ENCODE results near the gene GAREM2. TPM values are rescaled to one million over a fixed set of nuclear protein-coding genes. Genes with fewer than 3 reads are reported as not detected.
A peak's percentile ranks its signal among the peaks of the same experiment; 100 is the strongest.

Gene GAREM2
- total RNA-seq, 1 donor from 2014 or later, result 10.4 TPM

DNA sequence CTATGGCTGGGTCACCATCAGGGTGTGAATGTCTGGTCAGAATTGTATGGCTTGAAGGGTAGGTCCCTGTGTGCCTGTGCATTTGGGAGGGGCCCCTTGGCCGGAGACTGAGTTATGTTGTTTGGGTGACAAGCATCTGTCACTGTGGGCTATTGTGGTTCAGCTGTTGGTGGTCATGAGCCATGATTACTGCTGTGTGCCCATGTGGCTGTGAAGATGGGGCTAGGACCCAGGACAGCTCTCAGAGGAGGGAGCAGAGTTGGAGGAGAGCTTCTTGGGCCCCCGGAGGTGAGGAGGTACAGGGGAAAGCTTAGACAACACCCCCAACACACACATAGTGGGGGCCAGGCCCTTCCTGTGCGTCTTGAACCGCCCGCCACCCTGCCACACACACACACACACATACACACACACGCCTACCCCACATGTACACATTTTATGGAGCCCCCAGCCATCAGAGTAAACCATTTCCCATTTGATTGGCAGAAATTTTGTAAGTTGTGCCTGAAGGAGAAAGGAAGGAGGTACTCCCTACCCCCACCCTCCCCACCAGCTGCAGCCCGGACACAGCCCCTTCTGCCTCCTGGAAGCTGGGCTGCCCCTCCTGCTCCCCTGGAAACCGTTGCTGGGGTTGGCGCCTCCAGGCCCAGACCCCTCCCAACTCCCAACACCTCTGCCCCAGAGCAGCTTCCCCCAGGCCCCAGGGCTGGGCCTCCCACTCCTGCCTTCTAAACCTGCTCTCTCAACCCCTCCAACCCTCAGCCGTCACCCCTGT, 2.0 kb downstream of the GAREM2 start:
- Mint-ChIP-seq H3K4me1 (ENCODE audit: low read depth) (peaks cover 6% of the 10 kb centered on the region), H3K27me3 (peaks cover 43% of the 10 kb centered on the region), H3K9me3 (ENCODE audit: low read depth) (no peaks in the 10 kb centered on the region), H3K4me3 (ENCODE audit: low read depth) (peak overlapping the region; percentile 69), H3K36me3 (ENCODE audit: insufficient read depth) (peaks cover 1% of the 10 kb centered on the region), H3K27ac (no peak overlapping the region)
- TF ChIP-seq, protein P1, sequence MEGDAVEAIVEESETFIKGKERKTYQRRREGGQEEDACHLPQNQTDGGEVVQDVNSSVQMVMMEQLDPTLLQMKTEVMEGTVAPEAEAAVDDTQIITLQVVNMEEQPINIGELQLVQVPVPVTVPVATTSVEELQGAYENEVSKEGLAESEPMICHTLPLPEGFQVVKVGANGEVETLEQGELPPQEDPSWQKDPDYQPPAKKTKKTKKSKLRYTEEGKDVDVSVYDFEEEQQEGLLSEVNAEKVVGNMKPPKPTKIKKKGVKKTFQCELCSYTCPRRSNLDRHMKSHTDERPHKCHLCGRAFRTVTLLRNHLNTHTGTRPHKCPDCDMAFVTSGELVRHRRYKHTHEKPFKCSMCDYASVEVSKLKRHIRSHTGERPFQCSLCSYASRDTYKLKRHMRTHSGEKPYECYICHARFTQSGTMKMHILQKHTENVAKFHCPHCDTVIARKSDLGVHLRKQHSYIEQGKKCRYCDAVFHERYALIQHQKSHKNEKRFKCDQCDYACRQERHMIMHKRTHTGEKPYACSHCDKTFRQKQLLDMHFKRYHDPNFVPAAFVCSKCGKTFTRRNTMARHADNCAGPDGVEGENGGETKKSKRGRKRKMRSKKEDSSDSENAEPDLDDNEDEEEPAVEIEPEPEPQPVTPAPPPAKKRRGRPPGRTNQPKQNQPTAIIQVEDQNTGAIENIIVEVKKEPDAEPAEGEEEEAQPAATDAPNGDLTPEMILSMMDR (IDR thresholded peaks at IDR 0.05; ENCODE audit: unreplicated experiment), result no peak
- DNase-seq (ENCODE audit: low spot score, unreplicated experiment), result no peak

DNA sequence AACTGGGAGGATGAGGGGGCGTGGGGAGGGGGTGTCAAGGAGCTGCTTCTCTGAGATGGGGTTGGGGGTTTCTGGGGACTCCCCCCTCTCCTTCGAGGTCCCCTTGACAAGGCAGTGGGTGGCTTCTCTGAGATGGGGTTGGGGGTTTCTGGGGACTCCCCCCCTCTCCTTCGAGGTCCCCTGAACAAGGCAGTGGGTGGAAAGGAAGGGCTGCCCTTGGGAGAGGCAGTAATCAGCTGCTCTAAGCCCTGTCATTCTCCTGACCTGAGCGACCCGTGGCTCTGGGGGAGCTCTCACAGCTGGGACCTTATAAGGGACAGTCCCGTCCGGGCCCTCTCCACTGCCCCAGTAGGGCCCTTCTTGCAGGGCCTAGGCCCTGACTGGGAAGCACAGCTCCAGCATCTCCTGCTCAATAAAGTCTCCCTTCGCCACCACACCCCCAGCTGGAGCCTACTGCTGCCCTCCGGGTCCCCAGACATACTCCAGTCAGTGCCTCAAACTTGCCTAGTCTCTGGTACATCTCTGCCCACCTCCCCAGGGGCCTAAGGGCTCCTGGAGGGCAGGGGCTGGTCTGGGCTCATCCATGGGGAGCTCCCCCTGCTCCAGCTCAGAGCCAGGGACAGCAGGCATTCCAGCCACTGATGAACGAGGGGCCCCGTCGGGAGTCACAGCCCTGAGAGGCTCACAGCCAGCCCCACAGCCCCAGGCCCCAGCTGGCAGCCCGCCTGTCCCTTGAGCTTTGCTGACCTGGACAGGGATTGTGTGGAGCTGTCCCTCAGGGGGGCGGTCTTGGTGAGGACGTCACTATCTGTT, 2.8 kb downstream of the GAREM2 start:
- peaks cover 45% of the 10 kb centered on the region for H3K27me3 Mint-ChIP-seq
- H3K36me3 Mint-ChIP-seq (ENCODE audit: insufficient read depth), result peaks cover 1% of the 10 kb centered on the region
- peaks cover 8% of the 10 kb centered on the region for H3K4me1 Mint-ChIP-seq (ENCODE audit: low read depth)
- DNase-seq (ENCODE audit: low spot score, unreplicated experiment), result no peak
- TF ChIP-seq, protein P1 (IDR thresholded peaks at IDR 0.05; ENCODE audit: unreplicated experiment), result no peak
- H3K9me3 Mint-ChIP-seq (ENCODE audit: low read depth), result no peaks in the 10 kb centered on the region
- no peak overlapping the region for H3K4me3 Mint-ChIP-seq (ENCODE audit: low read depth)
- H3K27ac Mint-ChIP-seq, result no peak overlapping the region

DNA sequence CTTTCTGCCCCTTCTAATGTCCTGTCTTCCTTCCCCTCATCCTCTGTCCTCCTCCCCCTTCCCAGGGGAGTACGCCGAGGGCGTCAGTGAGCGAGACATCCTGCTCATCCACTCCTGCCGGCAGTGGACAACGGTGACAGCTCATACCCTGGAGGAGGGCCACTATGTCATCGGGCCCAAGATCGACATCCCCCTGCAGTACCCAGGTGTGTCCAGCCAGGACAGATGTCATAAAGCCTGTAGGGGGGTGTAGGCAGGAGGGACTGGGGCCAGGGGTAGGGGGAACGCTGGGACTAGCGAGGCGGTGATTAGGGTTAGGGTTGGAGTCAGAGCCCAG, 3.4 kb downstream of the GAREM2 start:
- Mint-ChIP-seq H3K27me3 (peaks cover 44% of the 10 kb centered on the region), H3K4me1 (ENCODE audit: low read depth) (peaks cover 8% of the 10 kb centered on the region), H3K4me3 (ENCODE audit: low read depth) (no peak overlapping the region), H3K27ac (no peak overlapping the region), H3K36me3 (ENCODE audit: insufficient read depth) (peaks cover 1% of the 10 kb centered on the region), H3K9me3 (ENCODE audit: low read depth) (no peaks in the 10 kb centered on the region)
- TF ChIP-seq, protein P1 (IDR thresholded peaks at IDR 0.05; ENCODE audit: unreplicated experiment), result no peak
- no peak for DNase-seq (ENCODE audit: low spot score, unreplicated experiment)

DNA sequence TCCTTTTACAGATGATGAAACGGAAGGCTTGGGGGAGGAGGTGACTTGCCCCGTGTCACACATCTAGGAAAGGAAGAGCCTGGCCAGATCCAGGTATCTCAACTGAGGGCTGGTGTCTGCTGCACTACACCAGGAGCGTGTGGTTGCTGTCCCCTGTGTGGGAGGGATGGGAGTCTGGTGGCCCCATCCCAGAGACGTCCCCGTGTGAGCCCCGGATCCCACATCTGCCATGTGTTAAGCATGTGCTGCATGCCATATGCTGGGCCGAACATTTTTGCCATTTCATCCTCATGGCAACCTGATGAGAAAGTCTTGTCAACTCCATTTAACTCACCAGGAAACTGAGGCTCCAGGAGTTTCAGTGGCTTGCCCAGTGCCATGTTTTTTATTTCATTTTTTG, 4.2 kb downstream of the GAREM2 start:
- H3K27me3 Mint-ChIP-seq, result peaks cover 39% of the 10 kb centered on the region
- TF ChIP-seq, protein P1 (IDR thresholded peaks at IDR 0.05; ENCODE audit: unreplicated experiment), result no peak
- no peak for DNase-seq (ENCODE audit: low spot score, unreplicated experiment)

DNA sequence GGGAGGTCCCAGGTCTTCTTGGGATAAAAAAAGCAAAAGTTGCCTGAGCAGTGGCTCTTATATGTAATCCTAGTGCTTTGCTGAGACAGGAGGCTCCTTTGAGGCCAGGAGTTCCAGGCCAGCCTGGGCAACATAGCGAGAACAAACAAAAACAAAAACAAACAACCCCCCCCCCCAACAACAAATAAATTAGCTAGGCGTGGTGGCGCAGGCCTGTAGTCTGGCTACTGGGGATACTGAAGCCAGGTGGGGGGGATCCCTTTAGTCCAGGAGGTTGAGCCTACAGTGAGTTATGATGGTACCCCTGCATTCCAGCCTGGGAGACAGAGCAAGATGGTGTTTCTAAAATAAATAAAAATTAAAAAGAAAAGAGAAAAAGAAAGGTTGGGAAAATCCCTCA, 5.4 kb downstream of the GAREM2 start:
- no peaks in the 10 kb centered on the region for H3K9me3 Mint-ChIP-seq (ENCODE audit: low read depth)
- DNase-seq (ENCODE audit: low spot score, unreplicated experiment), result no peak
- TF ChIP-seq, protein P1 (IDR thresholded peaks at IDR 0.05; ENCODE audit: unreplicated experiment), result no peak
- H3K36me3 Mint-ChIP-seq (ENCODE audit: insufficient read depth), result peaks cover 1% of the 10 kb centered on the region
- peaks cover 42% of the 10 kb centered on the region for H3K27me3 Mint-ChIP-seq
- no peak overlapping the region for H3K4me3 Mint-ChIP-seq (ENCODE audit: low read depth)
- H3K27ac Mint-ChIP-seq, result no peak overlapping the region
- peaks cover 5% of the 10 kb centered on the region for H3K4me1 Mint-ChIP-seq (ENCODE audit: low read depth)

More for the DNA sequence above, 4.2 kb downstream of the GAREM2 start:
- H3K27ac Mint-ChIP-seq, result no peak overlapping the region
- peaks cover 5% of the 10 kb centered on the region for H3K4me1 Mint-ChIP-seq (ENCODE audit: low read depth)
- peaks cover 1% of the 10 kb centered on the region for H3K36me3 Mint-ChIP-seq (ENCODE audit: insufficient read depth)
- H3K9me3 Mint-ChIP-seq (ENCODE audit: low read depth), result no peaks in the 10 kb centered on the region
- no peak overlapping the region for H3K4me3 Mint-ChIP-seq (ENCODE audit: low read depth)
